HG03135 (cell line): Measurements from ENCODE around the gene TNRC6C.
A peak's percentile ranks its signal among the peaks of the same experiment; 100 is the strongest.
"Not testable (repeated sequence)": the region's sequence is repeated elsewhere in the genome, so short reads cannot be mapped to it uniquely, and the experiment has no call there.

Experiments
- ATAC-seq: cut with Tn5 transposase; IDR thresholded peaks from one replicate; pipeline ENCODE4 v1.9.1; 2021; ENCODE audit warnings: mild to moderate bottlenecking, moderate library complexity; ENCODE audit not compliant: unreplicated experiment

Gene TNRC6C

DNA sequence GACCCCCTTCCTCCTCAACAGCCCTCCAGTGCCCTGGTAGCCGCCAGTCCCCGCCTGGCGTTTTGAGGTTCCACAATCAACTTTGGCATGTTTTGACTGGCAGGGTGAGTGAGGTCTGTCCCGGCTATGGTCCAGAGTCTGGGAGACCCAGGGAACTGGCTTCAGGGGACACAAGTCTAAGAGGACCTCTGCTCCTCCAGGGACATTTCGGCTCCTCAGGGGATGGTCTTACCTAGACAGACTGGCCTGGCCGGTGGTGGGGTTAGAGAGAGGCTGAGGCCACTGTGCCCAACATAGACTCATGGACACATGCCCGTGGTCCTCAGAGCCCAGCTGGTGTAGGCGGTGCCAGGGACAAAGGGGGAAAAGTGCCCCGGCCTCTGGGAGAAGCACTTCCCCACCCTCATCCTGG, 174.3 kb downstream of the TNRC6C start:
- no peak for ATAC-seq

DNA sequence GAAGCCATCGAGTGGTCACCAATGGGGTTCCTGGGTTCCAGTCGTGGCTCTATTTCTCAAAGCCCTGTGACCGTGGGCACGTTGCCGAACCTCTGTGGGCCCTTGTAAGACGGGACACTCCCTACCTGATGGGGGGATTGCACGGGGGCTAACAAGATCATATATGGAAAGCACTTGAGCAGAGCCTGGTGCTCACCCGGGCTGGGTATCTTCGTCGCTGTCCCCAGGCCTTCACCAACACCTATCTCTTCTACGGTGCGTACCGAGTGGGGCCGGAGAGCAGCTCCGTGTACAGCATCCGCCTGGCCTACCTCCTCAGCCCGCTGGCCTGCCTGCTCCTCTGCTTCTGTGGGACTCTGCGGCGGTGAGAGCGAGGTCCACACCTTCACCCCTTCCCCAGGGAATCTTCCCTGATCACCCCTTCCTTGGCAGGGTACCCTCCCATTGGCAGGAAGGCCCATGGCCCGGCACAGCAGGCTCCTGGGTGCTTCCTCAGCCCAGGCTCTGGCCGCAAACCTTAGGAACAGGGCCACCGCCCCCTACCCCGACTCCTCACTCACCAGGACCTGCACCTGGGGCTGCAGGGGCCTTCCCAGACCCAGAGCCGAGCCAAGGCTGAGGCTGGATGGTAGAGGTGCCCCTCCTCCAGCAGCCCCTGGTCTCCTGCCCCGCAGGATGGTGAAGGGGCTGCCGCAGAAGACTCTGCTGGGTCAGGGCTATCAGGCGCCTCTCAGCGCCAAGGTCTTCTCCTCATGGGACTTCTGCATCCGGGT, 174.9 kb downstream of the TNRC6C start:
- ATAC-seq = no peak

- no peak for ATAC-seq
These were observed 175.7 kb downstream of the TNRC6C start for GRCh38 chr17:78133971-78134898.

- no peak for ATAC-seq
These were observed 176.4 kb downstream of the TNRC6C start for GRCh38 chr17:78134899-78135385.

DNA sequence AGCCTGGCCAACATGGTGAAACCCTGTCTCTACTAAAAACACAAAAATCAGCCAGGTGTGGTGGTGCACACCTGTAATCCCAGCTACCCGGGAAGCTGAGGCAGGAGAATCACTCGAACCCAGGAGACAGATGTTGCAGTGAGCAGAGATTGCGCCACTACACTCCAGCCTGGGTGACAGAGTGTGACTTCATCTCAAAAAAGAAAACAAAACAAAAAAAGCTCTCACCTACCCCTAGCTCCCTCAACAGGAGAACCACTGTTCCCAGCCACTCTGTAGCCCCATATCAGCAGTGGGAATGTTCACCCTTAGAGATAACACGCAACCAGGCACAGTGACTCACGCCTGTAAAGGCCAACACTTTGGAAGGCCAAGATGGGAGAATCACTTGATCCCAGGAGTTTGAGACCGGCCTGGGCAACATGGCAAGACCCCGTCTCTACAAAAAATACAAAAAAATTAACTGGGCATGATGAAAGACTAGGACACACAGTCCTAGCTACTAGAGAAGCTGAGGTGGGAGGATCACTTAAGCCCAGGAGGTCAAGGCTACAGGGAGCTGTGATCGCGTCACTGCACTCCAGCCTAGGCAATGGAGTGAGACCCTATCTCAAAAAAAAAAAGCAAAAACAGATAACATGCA, 177.5 kb downstream of the TNRC6C start:
- no peak for ATAC-seq

GRCh38 chr17:78137392-78138203, 179.1 kb downstream of the TNRC6C start:
- no peak for ATAC-seq

- no peak for ATAC-seq
These were observed 179.9 kb downstream of the TNRC6C start for GRCh38 chr17:78138204-78139060.

DNA sequence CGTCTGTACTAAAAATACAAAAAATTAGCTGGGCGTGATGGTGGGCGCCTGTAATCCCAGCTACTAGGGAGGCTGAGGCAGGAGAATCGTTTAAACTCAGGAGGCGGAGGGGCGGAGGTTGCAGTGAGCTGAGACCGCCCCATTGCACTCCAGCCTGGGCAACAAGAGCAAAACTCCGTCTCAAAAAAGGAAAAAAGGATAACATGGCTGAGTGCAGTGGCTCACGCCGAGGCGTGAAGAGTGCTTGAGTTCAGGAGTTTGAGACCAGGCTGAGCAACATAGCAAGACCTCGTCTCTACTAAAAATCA, 181.3 kb downstream of the TNRC6C start:
- ATAC-seq = not testable (repeated sequence)

DNA sequence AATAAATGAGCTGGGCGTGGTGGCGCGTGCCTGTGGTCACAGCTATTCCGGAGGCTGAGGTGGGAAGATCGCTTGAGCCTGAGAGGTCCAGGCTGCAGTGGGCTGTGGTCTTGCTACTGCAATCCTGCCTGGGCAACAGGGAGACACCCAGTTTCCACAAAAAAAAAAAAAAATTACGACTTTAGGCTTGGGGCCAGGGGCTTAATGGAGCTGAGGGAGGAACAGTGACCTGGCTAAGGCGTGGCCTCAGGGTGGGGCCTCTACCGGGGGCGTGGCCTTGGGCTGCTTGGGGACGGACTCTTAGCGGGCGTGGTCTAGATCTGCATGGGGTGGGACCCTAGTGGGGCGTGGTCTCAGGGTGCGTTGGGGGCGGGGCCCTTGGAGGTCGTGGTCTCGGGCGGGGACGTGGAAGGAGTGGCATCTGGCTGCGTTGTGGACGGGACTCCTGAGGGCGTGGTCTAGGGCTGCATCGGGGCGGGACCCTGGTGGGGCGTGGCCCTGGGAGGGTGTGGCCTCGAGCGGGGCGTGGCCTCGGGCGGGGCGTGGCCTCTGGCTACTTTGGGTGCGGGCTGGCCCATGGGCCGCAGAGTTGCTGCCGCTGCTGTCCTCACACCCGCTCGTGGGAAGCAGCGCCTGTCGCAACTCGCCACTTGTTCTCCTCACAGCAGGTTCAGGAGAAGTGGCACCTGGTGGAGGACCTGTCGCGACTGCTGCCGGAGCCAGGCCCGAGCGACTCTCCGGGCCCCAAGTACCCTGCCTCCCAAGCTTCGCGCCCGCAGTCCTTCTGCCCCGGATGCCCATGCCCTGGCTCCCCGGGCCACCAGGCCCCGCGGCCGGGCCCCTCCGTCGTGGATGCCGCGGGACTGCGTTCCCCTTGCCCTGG, 181.9 kb downstream of the TNRC6C start:
- ATAC-seq = peak; percentile 72

- ATAC-seq = no peak
These were observed 183.1 kb downstream of the TNRC6C start for GRCh38 chr17:78141437-78142118.

DNA sequence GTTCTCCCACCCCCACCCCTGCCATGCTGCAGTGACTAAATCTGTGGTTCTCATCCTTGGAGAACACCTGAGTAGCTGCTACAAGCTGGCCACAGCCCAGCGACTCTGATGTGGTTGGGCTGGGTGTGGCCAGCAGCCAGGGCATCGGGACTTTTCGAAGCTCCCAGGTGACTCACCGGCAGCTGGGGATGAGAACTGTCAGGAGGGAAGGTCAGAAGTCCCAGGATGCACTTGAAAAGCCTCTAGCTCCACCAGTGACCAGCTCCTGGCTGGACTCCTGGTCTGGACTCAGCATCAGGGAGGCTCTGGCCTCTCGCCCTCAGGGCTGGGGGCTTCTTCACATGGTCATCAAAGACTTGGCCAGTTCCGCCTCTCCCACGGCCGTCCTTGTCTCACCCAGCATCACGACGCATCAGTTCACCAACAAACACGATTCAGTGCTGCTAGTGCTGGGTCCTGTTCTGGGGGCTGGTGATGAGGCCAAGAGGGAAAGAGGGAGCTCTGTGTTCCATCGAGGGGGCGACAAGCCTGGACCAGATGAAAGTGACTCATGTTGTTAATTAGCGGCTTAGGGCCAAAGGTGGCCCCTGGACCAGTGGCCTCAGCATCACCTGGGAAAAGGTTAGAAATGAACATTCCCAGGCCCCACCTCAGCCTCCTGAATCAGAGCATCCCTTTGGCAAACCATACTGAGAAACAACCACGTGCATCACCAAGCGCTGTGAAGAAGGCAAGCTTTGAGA, 183.8 kb downstream of the TNRC6C start:
- no peak for ATAC-seq

DNA sequence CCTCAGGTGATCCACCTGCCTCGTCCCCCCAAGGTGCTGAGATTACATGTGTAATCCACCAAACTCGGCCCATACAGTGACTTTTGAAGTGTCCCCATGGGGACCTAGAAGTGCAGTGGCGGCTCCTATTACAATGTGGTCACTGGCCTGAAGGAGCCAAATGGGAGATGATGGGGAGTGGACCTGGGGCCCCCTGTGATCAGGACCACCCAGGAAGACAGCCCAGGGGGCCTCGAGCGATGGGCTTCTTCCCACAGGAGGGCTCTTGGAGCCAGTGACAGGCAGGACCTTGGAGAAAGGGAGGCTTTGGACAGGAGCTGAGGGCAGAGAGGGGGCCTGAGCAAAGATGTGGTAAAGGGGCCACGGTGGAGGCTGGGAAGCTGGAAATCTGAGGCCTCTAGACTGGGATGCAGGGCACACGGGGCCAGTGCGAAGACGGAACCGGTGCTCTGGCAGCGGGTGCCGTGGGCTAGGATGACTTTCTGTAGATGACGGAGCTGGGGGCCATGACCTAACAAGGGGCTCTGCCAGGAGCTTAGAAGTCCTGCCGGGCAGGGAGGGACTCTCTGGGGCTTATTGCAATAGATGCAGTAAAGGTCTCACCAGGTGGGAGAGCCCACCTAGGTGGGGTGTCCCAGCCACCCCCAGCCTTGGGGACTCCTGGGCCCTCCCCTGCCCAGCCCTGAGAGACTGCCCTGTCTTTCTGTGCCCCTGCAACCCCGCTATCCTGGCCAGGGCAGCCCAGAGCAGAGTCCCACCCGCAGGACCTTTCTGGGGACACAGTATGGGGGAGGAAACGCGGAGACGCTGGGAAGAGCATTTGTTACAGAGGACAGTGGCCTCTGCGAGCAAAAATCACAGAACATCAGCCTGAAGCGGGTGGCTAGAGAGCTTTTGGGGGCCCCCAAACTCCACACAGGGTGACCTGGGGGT, 185.0 kb downstream of the TNRC6C start:
- ATAC-seq = no peak

GRCh38 chr17:78144147-78144719, 185.7 kb downstream of the TNRC6C start:
- no peak for ATAC-seq

GRCh38 chr17:78144736-78145641, 186.5 kb downstream of the TNRC6C start:
- ATAC-seq = no peak

DNA sequence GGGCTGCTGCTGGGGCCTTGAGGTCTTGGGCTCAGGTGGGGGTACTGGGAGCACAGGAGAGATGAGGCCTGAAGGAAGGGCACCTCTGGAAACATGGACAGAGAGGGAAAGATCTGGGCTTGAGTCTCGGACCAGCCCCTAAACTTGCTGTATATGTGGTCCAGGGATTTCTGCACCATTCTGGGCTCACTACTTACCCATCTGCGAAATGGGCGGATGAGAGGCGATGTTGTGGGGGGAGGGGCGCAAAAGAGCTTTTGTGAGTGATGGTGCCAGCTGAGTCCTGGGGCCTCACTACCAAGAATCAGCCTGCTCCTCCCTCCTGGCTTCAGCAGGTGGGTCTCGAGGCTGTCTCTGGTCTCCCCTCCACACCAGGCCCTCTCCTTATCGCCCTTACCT, 188.0 kb downstream of the TNRC6C start:
- ATAC-seq = no peak
